GM12878 (cell line): Measurements from ENCODE around the gene KIFC1. TPM values are rescaled to one million over a fixed set of nuclear protein-coding genes. Genes with fewer than 3 reads are reported as not detected.

Experiments
- BHLHE40 ChIP-seq, 2 experiments: fragments of 450-650 bp in 1 of 2; IDR thresholded peaks; 2 replicates each; pipeline ENCODE4 v1.6.1; 2011 to 2017; ENCODE audit warnings: low read depth in 2 of 2, borderline replicate concordance in 1 of 2, improper control_type of control experiment in 1 of 2, low read length in 1 of 2, mild to moderate bottlenecking in 1 of 2
- BMI1 ChIP-seq: fragments of 450-650 bp; IDR thresholded peaks from 2 replicates; pipeline ENCODE4 v1.6.1; 2016; ENCODE audit warnings: mild to moderate bottlenecking, moderate library complexity, borderline replicate concordance
- CBX3 ChIP-seq: fragments of 200-600 bp; sonication (generic); IDR thresholded peaks from 2 replicates; pipeline ENCODE4 v1.6.1; 2016; ENCODE audit warnings: low read depth, borderline replicate concordance
- CHD1 ChIP-seq: IDR thresholded peaks from 2 replicates; pipeline ENCODE4 v1.6.1; 2012; ENCODE audit warnings: low read depth, low read length, improper control_type of control experiment
- CREB1 ChIP-seq: IDR thresholded peaks from 2 replicates; pipeline ENCODE4 v1.6.1; 2012; ENCODE audit warnings: low read depth, mild to moderate bottlenecking, inconsistent platforms
- HDAC6 ChIP-seq: fragments of 200-600 bp; sonication (generic); IDR thresholded peaks from one replicate; pipeline ENCODE4 v1.8.0; 2017; ENCODE audit warnings: antibody characterized with exemption; ENCODE audit not compliant: unreplicated experiment
- IKZF2 ChIP-seq, 2 experiments: fragments of 450-650 bp; IDR thresholded peaks; 2 replicates each; pipeline ENCODE4 v1.6.1; 2017; ENCODE audit warnings: mild to moderate bottlenecking in 2 of 2, moderate library complexity in 2 of 2
- MEF2B ChIP-seq: fragments of 450-650 bp; IDR thresholded peaks from 2 replicates; pipeline ENCODE4 v1.6.1; 2018; ENCODE audit warnings: mild to moderate bottlenecking, moderate library complexity; ENCODE audit not compliant: partially characterized antibody, poor library complexity, severe bottlenecking
- MXI1 ChIP-seq: fragments of 150-350 bp; IDR thresholded peaks from 2 replicates; pipeline ENCODE4 v1.6.1; 2011; ENCODE audit warnings: low read depth, mild to moderate bottlenecking, inconsistent platforms, low read length, improper control_type of control experiment
- MYC ChIP-seq: IDR thresholded peaks from 2 replicates; pipeline ENCODE4 v1.6.1; 2011; ENCODE audit warnings: mild to moderate bottlenecking, low read length, moderate library complexity, inconsistent platforms; ENCODE audit not compliant: insufficient read depth, insufficient replicate concordance, insufficient read length, severe bottlenecking
- NBN ChIP-seq: fragments of 450-650 bp; IDR thresholded peaks from 2 replicates; pipeline ENCODE4 v1.6.1; 2016
- PAX8 ChIP-seq: fragments of 450-650 bp; IDR thresholded peaks from 2 replicates; pipeline ENCODE4 v1.6.1; 2017; ENCODE audit warnings: mild to moderate bottlenecking, moderate library complexity
- RCOR1 ChIP-seq: conservative IDR thresholded peaks from 2 replicates; pipeline ENCODE4 v1.6.1; 2012; ENCODE audit warnings: low read depth, low read length, improper control_type of control experiment
- RELA ChIP-seq: fragments of 450-650 bp; IDR thresholded peaks from 2 replicates; pipeline ENCODE4 v1.8.0; 2014; ENCODE audit warnings: borderline replicate concordance; ENCODE audit not compliant: partially characterized antibody
- SMAD1 ChIP-seq: fragments of 450-650 bp; IDR thresholded peaks from 2 replicates; pipeline ENCODE4 v1.6.1; 2018; ENCODE audit warnings: mild to moderate bottlenecking, low read depth; ENCODE audit not compliant: partially characterized antibody
- ZBED1 ChIP-seq: IDR thresholded peaks from 2 replicates; pipeline ENCODE4 v1.6.1; 2016; ENCODE audit warnings: borderline replicate concordance
- ZNF622 ChIP-seq: fragments of 450-650 bp; IDR thresholded peaks from 2 replicates; pipeline ENCODE4 v1.6.1; 2017; ENCODE audit warnings: mild to moderate bottlenecking, inconsistent platforms
- polyA plus RNA-seq, 11 experiments: library from polyadenylated mRNA; depleted of rRNA in 4 of 11; unstranded in 6 of 11; stranded (reverse) in 5 of 11; fragments of >200 nt; fragmentation: Nextera tagmentation in 4 of 11; fragmentation: Illumina TruSeq in 1 of 11; extraction: Ambion mirVana in 4 of 11; extraction: Trizol in 1 of 11; gene quantifications; 1 replicate in 1 of 11; 2 replicates in 10 of 11; pipeline versions ENCODE4 v1.2.1 to v1.2.3, GENCODE V29; 2011 to 2016; ENCODE audit warnings: inconsistent platforms in 2 of 11, missing spikeins in 2 of 11, low read depth in 1 of 11
- total RNA-seq, 4 experiments: library from RNA; depleted of rRNA in 3 of 4; stranded (reverse); fragments of >200 nt in 3 of 4; fragmentation: Illumina TruSeq in 1 of 4; extraction: Trizol in 1 of 4; gene quantifications; 2 replicates each; pipeline versions ENCODE4 v1.2.1 to v1.2.3, GENCODE V29; 2013 to 2021
- TF ChIP-seq, protein P1 (sequence below): fragments of 450-650 bp; formaldehyde crosslinking; IDR thresholded peaks from 2 replicates; pipeline ENCODE4 v1.4.0; 2020; ENCODE audit warnings: mild to moderate bottlenecking, moderate library complexity
- TF ChIP-seq, protein P2 (sequence below), 3 experiments: IDR thresholded peaks in 2 of 3; conservative IDR thresholded peaks in 1 of 3; 2 replicates each; pipeline ENCODE4 v1.5.1; 2011; ENCODE audit warnings: low read depth in 3 of 3, low read length in 3 of 3, mild to moderate bottlenecking in 3 of 3, control low read depth in 2 of 3, moderate library complexity in 2 of 3, inconsistent platforms in 1 of 3, mixed read lengths in 1 of 3; ENCODE audit not compliant: control insufficient read depth in 2 of 3, insufficient read depth in 1 of 3; ENCODE audit errors: extremely low read depth in 1 of 3
- TF ChIP-seq, protein P3 (sequence below): fragments of 450-650 bp; formaldehyde crosslinking; IDR thresholded peaks from 2 replicates; pipeline ENCODE4 v1.4.0; 2022; ENCODE audit warnings: mild to moderate bottlenecking, moderate library complexity

The KIFC1 gene
- total and polyA plus RNA-seq, 10 of the 15 experiments (the other 5 are each of a cell fraction or from before 2014, with no cell fraction given) = 1.8 to 87.4 (median 54.4) TPM

DNA sequence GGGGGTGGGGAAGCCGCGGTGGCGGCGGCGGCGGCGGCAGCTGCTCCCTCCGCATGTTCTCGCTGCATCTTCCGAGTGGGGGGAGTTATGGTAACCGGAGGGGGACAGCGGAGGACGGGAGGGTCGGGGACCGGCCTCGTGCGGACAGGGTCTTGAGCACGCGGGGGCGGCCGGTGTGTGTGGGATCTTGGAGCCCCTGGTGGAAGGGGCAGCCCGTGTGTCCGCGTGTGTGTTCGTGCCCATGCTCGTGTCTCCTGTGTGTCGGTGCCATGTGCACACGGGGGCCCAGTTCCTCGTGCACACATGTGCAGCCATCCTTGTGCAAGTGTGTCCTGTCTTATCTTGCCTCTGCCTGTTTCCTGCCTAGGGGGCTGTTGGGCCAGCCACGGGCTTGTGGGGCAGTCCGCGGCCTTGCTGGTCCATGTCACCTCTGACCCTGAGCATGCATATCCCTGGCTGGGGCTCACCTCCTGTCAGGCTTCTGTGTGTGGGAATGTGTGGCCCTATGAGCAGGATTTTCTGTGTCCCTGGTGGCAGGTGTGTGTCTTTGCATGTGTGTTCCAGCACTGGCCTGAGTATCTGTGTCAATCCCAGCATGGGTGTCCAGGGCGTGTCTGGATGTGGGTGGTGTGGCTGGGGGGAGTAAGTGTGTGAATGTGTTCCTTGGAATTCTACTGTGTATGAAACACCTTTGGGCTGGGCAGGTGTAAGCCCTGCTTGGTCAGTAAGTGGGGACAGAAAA, 36.8 kb downstream of the KIFC1 start (continued):
- TF ChIP-seq HDAC6 (no peak), PAX8 (no peak), RCOR1 (no peak), ZBED1 (no peak), SMAD1 (no peak), NBN (peak; percentile 34; the same call in 1 of the 2 replicates), CHD1 (no peak), RELA (no peak), BHLHE40 (IDR thresholded peaks at IDR 0.05; ENCODE audit: borderline replicate concordance in 1 of 2, low read depth in 2 of 2, low read length in 1 of 2) (peak in 1 of 2 experiments; percentile 25; a peak in 2 of 4 replicates), CBX3 (no peak), CREB1 (no peak), MEF2B (no peak), MXI1 (no peak), ZNF622 (no peak), IKZF2 (IDR thresholded peaks at IDR 0.05) (0 out of 4 replicates have a peak, but pooled peaks of 1 of the 2 experiments have one; percentile 7), BMI1 (no peak), MYC (peak; percentile 78)
- TF ChIP-seq, protein P1, sequence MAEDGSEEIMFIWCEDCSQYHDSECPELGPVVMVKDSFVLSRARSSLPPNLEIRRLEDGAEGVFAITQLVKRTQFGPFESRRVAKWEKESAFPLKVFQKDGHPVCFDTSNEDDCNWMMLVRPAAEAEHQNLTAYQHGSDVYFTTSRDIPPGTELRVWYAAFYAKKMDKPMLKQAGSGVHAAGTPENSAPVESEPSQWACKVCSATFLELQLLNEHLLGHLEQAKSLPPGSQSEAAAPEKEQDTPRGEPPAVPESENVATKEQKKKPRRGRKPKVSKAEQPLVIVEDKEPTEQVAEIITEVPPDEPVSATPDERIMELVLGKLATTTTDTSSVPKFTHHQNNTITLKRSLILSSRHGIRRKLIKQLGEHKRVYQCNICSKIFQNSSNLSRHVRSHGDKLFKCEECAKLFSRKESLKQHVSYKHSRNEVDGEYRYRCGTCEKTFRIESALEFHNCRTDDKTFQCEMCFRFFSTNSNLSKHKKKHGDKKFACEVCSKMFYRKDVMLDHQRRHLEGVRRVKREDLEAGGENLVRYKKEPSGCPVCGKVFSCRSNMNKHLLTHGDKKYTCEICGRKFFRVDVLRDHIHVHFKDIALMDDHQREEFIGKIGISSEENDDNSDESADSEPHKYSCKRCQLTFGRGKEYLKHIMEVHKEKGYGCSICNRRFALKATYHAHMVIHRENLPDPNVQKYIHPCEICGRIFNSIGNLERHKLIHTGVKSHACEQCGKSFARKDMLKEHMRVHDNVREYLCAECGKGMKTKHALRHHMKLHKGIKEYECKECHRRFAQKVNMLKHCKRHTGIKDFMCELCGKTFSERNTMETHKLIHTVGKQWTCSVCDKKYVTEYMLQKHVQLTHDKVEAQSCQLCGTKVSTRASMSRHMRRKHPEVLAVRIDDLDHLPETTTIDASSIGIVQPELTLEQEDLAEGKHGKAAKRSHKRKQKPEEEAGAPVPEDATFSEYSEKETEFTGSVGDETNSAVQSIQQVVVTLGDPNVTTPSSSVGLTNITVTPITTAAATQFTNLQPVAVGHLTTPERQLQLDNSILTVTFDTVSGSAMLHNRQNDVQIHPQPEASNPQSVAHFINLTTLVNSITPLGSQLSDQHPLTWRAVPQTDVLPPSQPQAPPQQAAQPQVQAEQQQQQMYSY (CRISPR knock-in tag) = no peak
- TF ChIP-seq, protein P2, sequence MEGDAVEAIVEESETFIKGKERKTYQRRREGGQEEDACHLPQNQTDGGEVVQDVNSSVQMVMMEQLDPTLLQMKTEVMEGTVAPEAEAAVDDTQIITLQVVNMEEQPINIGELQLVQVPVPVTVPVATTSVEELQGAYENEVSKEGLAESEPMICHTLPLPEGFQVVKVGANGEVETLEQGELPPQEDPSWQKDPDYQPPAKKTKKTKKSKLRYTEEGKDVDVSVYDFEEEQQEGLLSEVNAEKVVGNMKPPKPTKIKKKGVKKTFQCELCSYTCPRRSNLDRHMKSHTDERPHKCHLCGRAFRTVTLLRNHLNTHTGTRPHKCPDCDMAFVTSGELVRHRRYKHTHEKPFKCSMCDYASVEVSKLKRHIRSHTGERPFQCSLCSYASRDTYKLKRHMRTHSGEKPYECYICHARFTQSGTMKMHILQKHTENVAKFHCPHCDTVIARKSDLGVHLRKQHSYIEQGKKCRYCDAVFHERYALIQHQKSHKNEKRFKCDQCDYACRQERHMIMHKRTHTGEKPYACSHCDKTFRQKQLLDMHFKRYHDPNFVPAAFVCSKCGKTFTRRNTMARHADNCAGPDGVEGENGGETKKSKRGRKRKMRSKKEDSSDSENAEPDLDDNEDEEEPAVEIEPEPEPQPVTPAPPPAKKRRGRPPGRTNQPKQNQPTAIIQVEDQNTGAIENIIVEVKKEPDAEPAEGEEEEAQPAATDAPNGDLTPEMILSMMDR (IDR thresholded peaks at IDR 0.05 in 2 of 3, conservative IDR thresholded peaks at IDR 0.05 in 1 of 3; ENCODE audit: control insufficient read depth in 2 of 3, extremely low read depth in 1 of 3, insufficient read depth in 1 of 3, low read depth in 3 of 3, low read length in 3 of 3) = peak; percentile 34 to 59 (median 58)
- TF ChIP-seq, protein P3, sequence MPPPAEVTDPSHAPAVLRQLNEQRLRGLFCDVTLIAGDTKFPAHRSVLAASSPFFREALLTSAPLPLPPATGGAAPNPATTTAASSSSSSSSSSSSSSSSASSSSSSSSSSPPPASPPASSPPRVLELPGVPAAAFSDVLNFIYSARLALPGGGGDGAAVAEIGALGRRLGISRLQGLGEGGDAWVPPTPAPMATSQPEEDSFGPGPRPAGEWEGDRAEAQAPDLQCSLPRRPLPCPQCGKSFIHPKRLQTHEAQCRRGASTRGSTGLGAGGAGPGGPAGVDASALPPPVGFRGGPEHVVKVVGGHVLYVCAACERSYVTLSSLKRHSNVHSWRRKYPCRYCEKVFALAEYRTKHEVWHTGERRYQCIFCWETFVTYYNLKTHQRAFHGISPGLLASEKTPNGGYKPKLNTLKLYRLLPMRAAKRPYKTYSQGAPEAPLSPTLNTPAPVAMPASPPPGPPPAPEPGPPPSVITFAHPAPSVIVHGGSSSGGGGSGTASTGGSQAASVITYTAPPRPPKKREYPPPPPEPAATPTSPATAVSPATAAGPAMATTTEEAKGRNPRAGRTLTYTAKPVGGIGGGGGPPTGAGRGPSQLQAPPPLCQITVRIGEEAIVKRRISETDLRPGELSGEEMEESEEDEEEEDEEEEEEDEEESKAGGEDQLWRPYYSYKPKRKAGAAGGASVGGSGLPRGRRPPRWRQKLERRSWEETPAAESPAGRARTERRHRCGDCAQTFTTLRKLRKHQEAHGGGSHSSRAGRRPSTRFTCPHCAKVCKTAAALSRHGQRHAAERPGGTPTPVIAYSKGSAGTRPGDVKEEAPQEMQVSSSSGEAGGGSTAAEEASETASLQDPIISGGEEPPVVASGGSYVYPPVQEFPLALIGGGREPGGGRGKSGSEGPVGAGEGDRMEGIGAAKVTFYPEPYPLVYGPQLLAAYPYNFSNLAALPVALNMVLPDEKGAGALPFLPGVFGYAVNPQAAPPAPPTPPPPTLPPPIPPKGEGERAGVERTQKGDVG (CRISPR knock-in tag) = no peak
